Vagina (tissue), 2 donors: ENCODE results near the gene SMAD1. TPM values are rescaled to one million over a fixed set of nuclear protein-coding genes. Genes with fewer than 3 reads are reported as not detected.
"Not testable (repeated sequence)": the region's sequence is repeated elsewhere in the genome, so short reads cannot be mapped to it uniquely, and the experiment has no call there.

Experiments used
- DNase-seq, 2 donors: peaks; one replicate each; pipeline ENCODE4 v3.0.0-alpha.2; 2017; ENCODE audit errors: extremely low spot score in 2 of 2
- H3K27ac ChIP-seq: fragments of 200-600 bp; sonication (generic); one replicate; pipeline ENCODE4 v1.5.1; 2019
- H3K27me3 ChIP-seq: fragments of 200-600 bp; sonication (generic); one replicate; pipeline ENCODE4 v1.5.1; 2019
- H3K36me3 ChIP-seq, 2 donors: fragments of 200-600 bp; sonication (generic); one replicate each; pipeline ENCODE4 v1.5.1; 2017 to 2019
- H3K4me1 ChIP-seq: fragments of 200-600 bp; sonication (generic); one replicate; pipeline ENCODE4 v1.5.1; 2019
- H3K4me3 ChIP-seq, 2 donors: fragments of 200-600 bp; sonication (generic); 1 replicate in 1 of 2; 2 replicates in 1 of 2; pipeline ENCODE4 v1.5.1; 2016 to 2019
- H3K9me3 ChIP-seq: fragments of 200-600 bp; sonication (generic); one replicate; pipeline ENCODE4 v1.5.1; 2019
- POLR2A ChIP-seq, 2 donors: fragments of 450-650 bp; IDR thresholded peaks; one replicate each; pipeline ENCODE4 v1.6.1; 2017; ENCODE audit warnings: antibody characterized with exemption in 2 of 2, mild to moderate bottlenecking in 2 of 2, moderate library complexity in 2 of 2
- POLR2AphosphoS5 ChIP-seq, 2 donors: sonication (generic); formaldehyde crosslinking; IDR thresholded peaks; one replicate each; pipeline ENCODE4 v1.9.0; 2017; ENCODE audit warnings: antibody characterized with exemption in 2 of 2, mild to moderate bottlenecking in 2 of 2, low read depth in 1 of 2; ENCODE audit not compliant: insufficient read depth in 1 of 2
- intact Hi-C: fragments of 100-400 bp; cut with DNase I; formaldehyde crosslinking; loops from one replicate; pipeline ENCODE4 v1.15.1; 2023
- total RNA-seq: library from RNA; depleted of rRNA; stranded (reverse); fragments of >200 nt; gene quantifications from one replicate; pipeline ENCODE4 v1.2.3, GENCODE V29; 2016
- TF ChIP-seq, protein P1 (sequence below), 3 experiments: fragments of 450-650 bp in 2 of 3; fragments of 200-600 bp in 1 of 3; sonication (generic) in 1 of 3; IDR thresholded peaks; one replicate each; pipeline ENCODE4 v1.5.1; 2017 to 2019; ENCODE audit warnings: antibody characterized with exemption in 3 of 3, mild to moderate bottlenecking in 2 of 3, moderate library complexity in 2 of 3

SMAD1 gene
- total RNA-seq, 1 donor from 2014 or later, result 31.7 TPM

DNA sequence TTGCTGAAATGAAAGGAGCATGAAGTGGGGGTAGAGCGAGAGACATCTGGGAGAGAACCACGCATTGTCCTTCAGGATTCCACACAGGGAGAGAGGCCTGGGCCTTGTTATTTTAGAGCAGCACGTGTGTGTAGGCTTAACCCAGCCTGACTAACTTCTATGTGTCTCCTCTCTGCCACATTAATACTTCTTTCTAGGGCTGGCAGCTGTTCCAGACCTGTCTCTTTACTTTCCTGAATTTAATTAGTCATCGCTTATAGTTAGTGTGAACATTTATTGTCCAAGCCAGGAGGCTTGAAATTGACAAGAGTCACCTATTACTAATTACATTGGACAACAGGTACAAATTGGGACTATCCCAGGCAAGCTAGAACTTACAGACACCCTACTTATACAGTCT lies 51.3 kb downstream of the SMAD1 start:
- H3K27ac ChIP-seq, result no peak overlapping the region
- intact Hi-C loops, result no loop called here
- DNase-seq, result no peak

DNA sequence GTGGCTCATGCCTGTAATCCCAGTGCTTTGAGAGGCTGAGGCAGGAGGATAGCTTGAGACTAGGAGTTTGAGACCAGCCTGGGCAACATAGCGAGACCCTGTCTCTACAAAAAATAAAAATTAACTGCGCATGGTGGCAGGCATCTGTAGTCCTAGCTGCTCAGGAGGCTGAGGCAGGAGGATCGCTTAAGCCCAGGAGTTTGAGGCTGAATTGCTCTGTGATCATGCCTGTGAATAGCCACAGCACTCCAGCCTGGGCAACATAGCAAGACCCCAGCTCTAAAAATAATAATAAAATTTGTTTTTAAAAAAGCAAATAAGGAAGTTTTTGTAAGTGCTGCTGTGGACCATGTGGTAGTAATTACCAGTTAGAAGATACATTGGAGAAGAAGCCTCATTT lies 51.8 kb downstream of the SMAD1 start:
- H3K36me3 ChIP-seq, intact Hi-C loops, H3K27me3 ChIP-seq, H3K4me3 ChIP-seq, H3K9me3 ChIP-seq, H3K27ac ChIP-seq, DNase-seq: not testable (repeated sequence)
- H3K4me1 ChIP-seq, result peaks cover 24% of the 10 kb centered on the region

More for the DNA sequence above, 51.3 kb downstream of the SMAD1 start:
- H3K4me3 ChIP-seq, result no peak overlapping the region
- peaks cover 20% of the 10 kb centered on the region for H3K4me1 ChIP-seq
- H3K36me3 ChIP-seq, result no peaks in the 10 kb centered on the region
- no peaks in the 10 kb centered on the region for H3K9me3 ChIP-seq
- no peak for TF ChIP-seq POLR2A (IDR thresholded peaks at IDR 0.05)
- TF ChIP-seq POLR2AphosphoS5 (IDR thresholded peaks at IDR 0.05; ENCODE audit: insufficient read depth in 1 of 2, low read depth in 1 of 2), result no peak
- TF ChIP-seq, protein P1, sequence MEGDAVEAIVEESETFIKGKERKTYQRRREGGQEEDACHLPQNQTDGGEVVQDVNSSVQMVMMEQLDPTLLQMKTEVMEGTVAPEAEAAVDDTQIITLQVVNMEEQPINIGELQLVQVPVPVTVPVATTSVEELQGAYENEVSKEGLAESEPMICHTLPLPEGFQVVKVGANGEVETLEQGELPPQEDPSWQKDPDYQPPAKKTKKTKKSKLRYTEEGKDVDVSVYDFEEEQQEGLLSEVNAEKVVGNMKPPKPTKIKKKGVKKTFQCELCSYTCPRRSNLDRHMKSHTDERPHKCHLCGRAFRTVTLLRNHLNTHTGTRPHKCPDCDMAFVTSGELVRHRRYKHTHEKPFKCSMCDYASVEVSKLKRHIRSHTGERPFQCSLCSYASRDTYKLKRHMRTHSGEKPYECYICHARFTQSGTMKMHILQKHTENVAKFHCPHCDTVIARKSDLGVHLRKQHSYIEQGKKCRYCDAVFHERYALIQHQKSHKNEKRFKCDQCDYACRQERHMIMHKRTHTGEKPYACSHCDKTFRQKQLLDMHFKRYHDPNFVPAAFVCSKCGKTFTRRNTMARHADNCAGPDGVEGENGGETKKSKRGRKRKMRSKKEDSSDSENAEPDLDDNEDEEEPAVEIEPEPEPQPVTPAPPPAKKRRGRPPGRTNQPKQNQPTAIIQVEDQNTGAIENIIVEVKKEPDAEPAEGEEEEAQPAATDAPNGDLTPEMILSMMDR (IDR thresholded peaks at IDR 0.05), result no peak
- H3K27me3 ChIP-seq, result no peaks in the 10 kb centered on the region

DNA sequence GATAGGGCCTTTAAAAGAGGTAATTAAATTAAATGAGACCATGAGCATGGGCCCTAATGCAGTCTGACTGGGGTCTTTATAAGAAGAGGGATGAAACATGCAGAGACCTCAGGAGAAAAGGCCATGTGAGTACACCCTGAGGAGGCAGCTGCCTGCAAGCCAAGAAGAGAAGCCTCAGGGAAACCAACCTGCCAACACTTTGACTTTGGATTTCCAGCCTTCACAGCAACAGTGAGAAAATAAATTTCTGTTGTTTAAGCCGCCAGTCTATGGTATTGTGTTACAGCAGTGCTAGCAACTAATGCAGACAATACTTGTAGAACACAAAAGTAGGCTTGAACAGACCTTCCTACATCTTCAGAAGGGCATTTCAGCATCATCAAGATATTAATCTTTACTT lies 52.3 kb downstream of the SMAD1 start:
- Histone ChIP-seq H3K9me3 (no peaks in the 10 kb centered on the region), H3K4me1 (peaks cover 29% of the 10 kb centered on the region), H3K36me3 (no peaks in the 10 kb centered on the region), H3K27ac (no peak overlapping the region), H3K27me3 (no peaks in the 10 kb centered on the region), H3K4me3 (no peak overlapping the region)
- TF ChIP-seq POLR2AphosphoS5 (IDR thresholded peaks at IDR 0.05; ENCODE audit: insufficient read depth in 1 of 2, low read depth in 1 of 2) (no peak), POLR2A (IDR thresholded peaks at IDR 0.05) (no peak)
- TF ChIP-seq, protein P1 (IDR thresholded peaks at IDR 0.05), result no peak
- DNase-seq, result no peak
- intact Hi-C loops, result no loop called here

DNA sequence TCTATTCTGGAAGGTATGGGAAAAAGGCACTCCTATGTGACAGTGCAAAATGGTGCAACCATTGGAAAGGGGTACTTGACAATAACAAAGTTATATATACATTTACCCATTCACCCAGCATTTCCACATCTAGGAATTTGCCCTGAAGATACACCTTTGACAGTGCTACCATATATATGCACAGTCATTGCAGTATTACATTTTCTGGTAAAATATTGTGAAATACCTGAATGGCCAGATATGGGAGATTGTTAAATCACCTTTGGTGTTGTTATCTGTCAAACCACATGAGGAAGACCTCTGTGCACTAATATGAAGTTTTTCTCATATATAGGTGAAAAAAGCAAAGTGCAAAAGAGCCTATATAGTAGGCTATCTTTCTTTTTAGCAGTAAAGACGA lies 53.5 kb downstream of the SMAD1 start:
- H3K27ac ChIP-seq, result no peak overlapping the region
- H3K4me1 ChIP-seq, result peaks cover 30% of the 10 kb centered on the region
- intact Hi-C loops, result no loop called here
- H3K9me3 ChIP-seq, result no peaks in the 10 kb centered on the region
- DNase-seq, result no peak
- TF ChIP-seq, protein P1 (IDR thresholded peaks at IDR 0.05), result no peak
- TF ChIP-seq POLR2A (IDR thresholded peaks at IDR 0.05) (no peak), POLR2AphosphoS5 (IDR thresholded peaks at IDR 0.05; ENCODE audit: insufficient read depth in 1 of 2, low read depth in 1 of 2) (no peak)
- H3K27me3 ChIP-seq, result no peaks in the 10 kb centered on the region
- H3K4me3 ChIP-seq, result no peak overlapping the region
- no peaks in the 10 kb centered on the region for H3K36me3 ChIP-seq

DNA sequence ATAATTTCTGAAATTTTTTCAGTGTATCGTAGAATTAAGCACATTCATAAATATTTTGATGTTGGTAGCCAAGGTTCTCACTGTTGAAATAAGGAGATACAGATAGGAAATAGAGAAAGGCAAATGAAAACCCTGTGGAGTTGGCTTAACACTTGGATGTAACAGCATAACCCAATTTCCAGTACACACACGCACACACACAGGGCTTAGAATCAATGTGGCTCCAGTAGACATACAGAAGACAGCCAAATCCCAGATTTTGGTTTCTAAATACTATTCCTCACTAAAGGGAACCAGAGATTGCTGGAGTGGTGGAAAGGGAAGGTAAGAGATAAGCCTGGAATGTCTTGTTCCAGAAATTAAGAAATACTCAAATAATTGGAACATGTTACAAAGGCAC lies 54.4 kb downstream of the SMAD1 start:
- Histone ChIP-seq H3K4me1 (peaks cover 32% of the 10 kb centered on the region), H3K27ac (no peak overlapping the region), H3K9me3 (no peaks in the 10 kb centered on the region), H3K27me3 (no peaks in the 10 kb centered on the region), H3K36me3 (no peaks in the 10 kb centered on the region), H3K4me3 (no peak overlapping the region)
- TF ChIP-seq POLR2A (IDR thresholded peaks at IDR 0.05) (no peak), POLR2AphosphoS5 (IDR thresholded peaks at IDR 0.05; ENCODE audit: insufficient read depth in 1 of 2, low read depth in 1 of 2) (no peak)
- TF ChIP-seq, protein P1 (IDR thresholded peaks at IDR 0.05), result no peak
- DNase-seq, result no peak
- intact Hi-C loops, result no loop called here

DNA sequence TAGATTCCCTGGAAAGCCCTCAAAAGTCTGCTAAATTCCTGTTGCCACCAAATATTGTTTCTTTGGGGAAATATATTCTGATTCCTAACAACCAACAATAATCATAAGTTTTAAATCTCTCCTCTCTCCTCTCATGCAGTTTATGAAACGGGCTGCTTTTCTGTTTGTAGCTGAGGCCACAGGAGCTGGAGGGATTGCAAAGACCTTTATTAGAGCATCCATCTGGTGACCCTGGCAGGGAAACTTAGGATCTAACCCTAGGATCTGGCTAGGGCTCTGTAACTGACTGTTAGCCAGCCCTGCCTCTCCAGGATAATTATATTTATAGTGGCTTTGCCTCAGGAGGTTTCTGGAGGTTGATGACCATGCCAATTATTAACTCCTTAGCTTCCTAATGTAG lies 56.9 kb downstream of the SMAD1 start:
- no peaks in the 10 kb centered on the region for H3K9me3 ChIP-seq
- intact Hi-C loops, result no loop called here
- DNase-seq, result no peak
- H3K4me1 ChIP-seq, result peaks cover 33% of the 10 kb centered on the region
- no peaks in the 10 kb centered on the region for H3K36me3 ChIP-seq
- TF ChIP-seq POLR2AphosphoS5 (IDR thresholded peaks at IDR 0.05; ENCODE audit: insufficient read depth in 1 of 2, low read depth in 1 of 2) (no peak), POLR2A (IDR thresholded peaks at IDR 0.05) (no peak)
- TF ChIP-seq, protein P1 (IDR thresholded peaks at IDR 0.05), result no peak
- no peaks in the 10 kb centered on the region for H3K27me3 ChIP-seq
- no peak overlapping the region for H3K4me3 ChIP-seq
- no peak overlapping the region for H3K27ac ChIP-seq
